B cell (primary cell): Measurements from ENCODE around the gene RAI2. TPM values are rescaled to one million over a fixed set of nuclear protein-coding genes. Genes with fewer than 3 reads are reported as not detected.

ENCODE experiments used
- ATAC-seq: fragments of 200-7000 bp; cut with Tn5 transposase; one replicate; pipeline ENCODE4 v1.10.0; 2021; ENCODE audit warnings: low read depth, mild to moderate bottlenecking, moderate number of reproducible peaks, moderate library complexity
- CTCF ChIA-PET: fragments of 350-600 bp; sonication (Branson Sonifier 250); formaldehyde crosslinking; loops from one replicate; lab custom pipeline; 2021; ENCODE audit warnings: antibody characterized with exemption, inconsistent platforms; lab: Charles Lee
- POLR2A ChIA-PET: fragments of 350-600 bp; sonication (Branson Sonifier 250); formaldehyde crosslinking; loops from one replicate; lab custom pipeline; 2021; ENCODE audit warnings: antibody characterized with exemption; lab: Charles Lee
- DNase-seq: peaks from one replicate; pipeline ENCODE4 v3.0.0; 2013
- H2AFZ ChIP-seq: 2 replicates; pipeline ENCODE4 v1.6.1; 2012; ENCODE audit warnings: mild to moderate bottlenecking, low read depth, low read length; ENCODE audit not compliant: insufficient read depth, poor library complexity, severe bottlenecking
- H3K27ac ChIP-seq, 2 donors: 1 replicate in 1 of 2; 2 replicates in 1 of 2; pipeline ENCODE4 v1.5.1; 2012 to 2013; ENCODE audit warnings: low read length in 2 of 2, mild to moderate bottlenecking in 2 of 2, moderate library complexity in 1 of 2
- H3K27me3 ChIP-seq, 4 experiments: fragments of 200-600 bp in 1 of 4; sonication (generic) in 1 of 4; replicated peaks in 1 of 4; 1 replicate in 2 of 4; 2 replicates in 2 of 4; pipeline versions ENCODE4 v1.6.1 to v1.7.0; 2013 to 2016; ENCODE audit warnings: low read length in 3 of 4, mild to moderate bottlenecking in 2 of 4, mixed read lengths in 1 of 4, moderate library complexity in 1 of 4; ENCODE audit not compliant: insufficient read depth in 4 of 4, control insufficient read depth in 3 of 4; ENCODE audit errors: control extremely low read depth in 1 of 4
- H3K36me3 ChIP-seq, 2 experiments: replicated peaks in 1 of 2; 1 replicate in 1 of 2; 2 replicates in 1 of 2; pipeline versions ENCODE4 v1.6.1 to v1.7.1; 2013; ENCODE audit warnings: low read length in 1 of 2; ENCODE audit not compliant: insufficient read depth in 2 of 2, control insufficient read depth in 1 of 2; ENCODE audit errors: control extremely low read depth in 1 of 2, extremely low read depth in 1 of 2
- H3K4me1 ChIP-seq, 2 donors: fragments of 200-600 bp in 1 of 2; sonication (generic) in 1 of 2; 1 replicate in 1 of 2; 2 replicates in 1 of 2; pipeline versions ENCODE4 v1.5.1 to v1.6.1; 2013 to 2017; ENCODE audit warnings: low read length in 2 of 2; ENCODE audit not compliant: control insufficient read depth in 2 of 2, insufficient read depth in 2 of 2
- H3K4me2 ChIP-seq: replicated peaks from 2 replicates; pipeline ENCODE3; 2012; ENCODE audit warnings: mild to moderate bottlenecking, low read depth, low read length; ENCODE audit not compliant: poor library complexity, severe bottlenecking
- H3K4me3 ChIP-seq, 5 experiments: fragments of 200-600 bp in 1 of 5; sonication (generic) in 1 of 5; 1 replicate in 3 of 5; 2 replicates in 2 of 5; pipeline versions ENCODE4 v1.5.1 to v1.7.0; 2011 to 2016; ENCODE audit warnings: low read length in 4 of 5, mild to moderate bottlenecking in 4 of 5, low read depth in 2 of 5, control low read depth in 1 of 5, moderate library complexity in 1 of 5; ENCODE audit not compliant: insufficient read depth in 1 of 5; ENCODE audit errors: control extremely low read depth in 1 of 5, extremely low read depth in 1 of 5
- H3K79me2 ChIP-seq: fragments of 200-600 bp; sonication (generic); one replicate; pipeline ENCODE4 v1.6.0; 2016; ENCODE audit warnings: low read length; ENCODE audit not compliant: control insufficient read depth, insufficient read depth
- H3K9ac ChIP-seq: fragments of 200-600 bp; sonication (generic); 2 replicates; pipeline ENCODE4 v1.6.1; 2017; ENCODE audit warnings: mild to moderate bottlenecking, low read length, moderate library complexity
- H3K9me3 ChIP-seq, 3 donors: one replicate each; pipeline versions ENCODE4 v1.6.1 to v1.7.1; 2013; ENCODE audit warnings: low read length in 2 of 3; ENCODE audit not compliant: control insufficient read depth in 2 of 3, insufficient read depth in 1 of 3; ENCODE audit errors: control extremely low read depth in 1 of 3
- H4K20me1 ChIP-seq: 2 replicates; pipeline ENCODE4 v1.6.0; 2012; ENCODE audit warnings: mild to moderate bottlenecking, low read length; ENCODE audit not compliant: insufficient read depth, control insufficient read depth, poor library complexity, severe bottlenecking
- H3K27ac Mint-ChIP-seq: one replicate; pipeline ENCODE4 v1.8.0; 2021; ENCODE audit warnings: mixed read lengths
- H3K27me3 Mint-ChIP-seq: one replicate; pipeline ENCODE4 v1.8.0; 2021; ENCODE audit warnings: mixed read lengths
- H3K4me1 Mint-ChIP-seq: one replicate; pipeline ENCODE4 v1.8.0; 2021; ENCODE audit warnings: mixed read lengths
- H3K4me3 Mint-ChIP-seq: one replicate; pipeline ENCODE4 v1.8.0; 2021; ENCODE audit warnings: mixed read lengths
- H3K9me3 Mint-ChIP-seq: one replicate; pipeline ENCODE4 v1.8.0; 2022; ENCODE audit warnings: mixed read lengths; ENCODE audit not compliant: insufficient read depth
- CTCF ChIP-seq: fragments of 200-600 bp; IDR thresholded peaks from one replicate; pipeline ENCODE4 v1.8.0; 2022; ENCODE audit warnings: antibody characterized with exemption, mild to moderate bottlenecking
- EZH2 ChIP-seq: IDR thresholded peaks from 2 replicates; pipeline ENCODE4 v1.6.1; 2012; ENCODE audit warnings: borderline replicate concordance, low read depth, mild to moderate bottlenecking, moderate library complexity, low read length; ENCODE audit not compliant: insufficient read depth, poor library complexity, severe bottlenecking
- WGBS: methylation state at CpG from one replicate; pipeline ENCODE4 v1.1.5; 2013; ENCODE audit warnings: missing lambda C conversion rate; ENCODE audit not compliant: insufficient coverage; 5-methylcytosine and 5-hydroxymethylcytosine counted together
- intact Hi-C: fragments of 100-400 bp; cut with micrococcal nuclease; formaldehyde crosslinking; loops from one replicate; pipeline ENCODE4 v1.10.0; 2022
- polyA plus RNA-seq: library from polyadenylated mRNA; depleted of rRNA; stranded (reverse); fragments of >200 nt; gene quantifications from 2 replicates; pipeline ENCODE4 v1.2.3, GENCODE V29; 2012
- total RNA-seq, 2 donors: library from RNA; stranded (reverse); fragments of 120-200 nt in 1 of 2; gene quantifications; 1 replicate in 1 of 2; 2 replicates in 1 of 2; pipeline versions ENCODE4 v1.2.3 to v1.2.4, GENCODE V29; 2013 to 2022

The RAI2 gene
- total and polyA plus RNA-seq, 2 donors (not counting 1 experiment from before 2014, with no cell fraction given) = not detected

- DNase-seq = no peak
- CTCF ChIA-PET = no interaction called here
- Histone ChIP-seq H3K9ac (no peak overlapping the region), H3K27ac (no peak overlapping the region), H3K4me1 (no peaks in the 10 kb centered on the region), H4K20me1 (no peaks in the 10 kb centered on the region), H3K4me2 (no peak overlapping the region), H3K79me2 (no peaks in the 10 kb centered on the region), H3K4me3 (no peak overlapping the region), H3K36me3 (no peaks in the 10 kb centered on the region), H3K9me3 (no peaks in the 10 kb centered on the region), H2AFZ (no peak overlapping the region), H3K27me3 (no peaks in the 10 kb centered on the region)
- POLR2A ChIA-PET = no interaction called here
- no peak for TF ChIP-seq EZH2
- TF ChIP-seq CTCF = no peak
- H3K27me3 Mint-ChIP-seq = no peaks in the 10 kb centered on the region
- no CpG with 5 or more reads among the region's 2 CpGs for WGBS
- no peaks in the 10 kb centered on the region for H3K9me3 Mint-ChIP-seq
- no peak overlapping the region for H3K4me3 Mint-ChIP-seq
- ATAC-seq = no peak
- intact Hi-C loops = no loop called here
- no peaks in the 10 kb centered on the region for H3K4me1 Mint-ChIP-seq
- no peak overlapping the region for H3K27ac Mint-ChIP-seq
These were observed 102.7 kb downstream of the RAI2 start for GRCh38 chrX:17758382-17758781.

- TF ChIP-seq CTCF (no peak), EZH2 (no peak)
- H3K4me1 Mint-ChIP-seq = no peaks in the 10 kb centered on the region
- Histone ChIP-seq H2AFZ (no peak overlapping the region), H3K4me3 (no peak overlapping the region), H4K20me1 (no peaks in the 10 kb centered on the region), H3K79me2 (no peaks in the 10 kb centered on the region), H3K4me2 (no peak overlapping the region), H3K9ac (no peak overlapping the region), H3K27ac (no peak overlapping the region), H3K27me3 (no peaks in the 10 kb centered on the region), H3K4me1 (no peaks in the 10 kb centered on the region), H3K9me3 (no peaks in the 10 kb centered on the region), H3K36me3 (peaks cover 0 to 2% of the 10 kb centered on the region in 2 experiments)
- H3K9me3 Mint-ChIP-seq = no peaks in the 10 kb centered on the region
- no CpG with 5 or more reads among the region's 3 CpGs for WGBS
- H3K4me3 Mint-ChIP-seq = no peak overlapping the region
- H3K27ac Mint-ChIP-seq = no peak overlapping the region
- CTCF ChIA-PET = no interaction called here
- intact Hi-C loops = no loop called here
- no peaks in the 10 kb centered on the region for H3K27me3 Mint-ChIP-seq
- no peak for DNase-seq
- POLR2A ChIA-PET = no interaction called here
- ATAC-seq = no peak
These were observed 110.7 kb downstream of the RAI2 start for GRCh38 chrX:17750436-17750835.

Other genes starting within 250 kb of the RAI2 start
- gene SCML1, start 123.8 kb downstream of the RAI2 start, total RNA-seq = 6.7 and 8.3 TPM in 2 replicates
- 9.6 and 15.2 TPM in 2 replicates for gene SCML1, start 123.8 kb downstream of the RAI2 start, polyA plus RNA-seq